Right ventricle myocardium superior (tissue), 1 donor: Measurements from ENCODE around the gene TRPC4. TPM values are rescaled to one million over a fixed set of nuclear protein-coding genes. Genes with fewer than 3 reads are reported as not detected.
"Not testable (repeated sequence)": the region's sequence is repeated elsewhere in the genome, so short reads cannot be mapped to it uniquely, and the experiment has no call there.

Experiments
- ATAC-seq: fragments of 200-7000 bp; cut with Tn5 transposase; one replicate; pipeline ENCODE4 v1.9.1; 2020; ENCODE audit warnings: mild to moderate bottlenecking; ENCODE audit not compliant: poor library complexity
- DNase-seq: peaks from one replicate; pipeline ENCODE4 v3.0.0-alpha.2; 2020
- intact Hi-C: fragments of 100-400 bp; cut with DNase I; formaldehyde crosslinking; loops from one replicate; pipeline ENCODE4 v1.11.2; 2022
- total RNA-seq: library from RNA; stranded (reverse); fragmentation: NEBNext Ultra II Directional; extraction: Animal tissue kit (Norgen Biotek cat#: 25700); gene quantifications from one replicate; pipeline ENCODE4 v1.2.1, GENCODE V29; 2021
- donor health status: DM: no; HTN: yes; CAD: no; lungs with severe emphysema.

TRPC4 gene
- total RNA-seq, 1 donor from 2014 or later, result 2.3 TPM

DNA sequence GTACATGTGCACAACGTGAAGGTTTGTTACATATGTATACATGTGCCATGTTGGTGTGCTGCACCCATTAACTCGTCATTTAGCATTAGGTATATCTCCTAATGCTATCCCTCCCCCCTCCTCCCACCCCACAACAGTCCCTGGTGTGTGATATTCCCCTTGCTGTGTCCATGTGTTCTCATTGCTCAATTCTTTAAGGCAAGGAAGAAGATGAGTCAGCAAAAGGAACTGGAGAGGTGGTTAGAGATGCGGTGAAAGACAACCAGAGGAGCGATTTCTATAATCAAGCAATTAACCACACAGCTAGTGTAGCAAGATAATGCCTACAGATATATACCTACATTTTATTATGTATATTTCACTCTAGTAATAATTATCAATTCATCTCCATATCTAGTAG is 280.2 kb downstream of the TRPC4 start:
- ATAC-seq, intact Hi-C loops, DNase-seq: not testable (repeated sequence)

DNA sequence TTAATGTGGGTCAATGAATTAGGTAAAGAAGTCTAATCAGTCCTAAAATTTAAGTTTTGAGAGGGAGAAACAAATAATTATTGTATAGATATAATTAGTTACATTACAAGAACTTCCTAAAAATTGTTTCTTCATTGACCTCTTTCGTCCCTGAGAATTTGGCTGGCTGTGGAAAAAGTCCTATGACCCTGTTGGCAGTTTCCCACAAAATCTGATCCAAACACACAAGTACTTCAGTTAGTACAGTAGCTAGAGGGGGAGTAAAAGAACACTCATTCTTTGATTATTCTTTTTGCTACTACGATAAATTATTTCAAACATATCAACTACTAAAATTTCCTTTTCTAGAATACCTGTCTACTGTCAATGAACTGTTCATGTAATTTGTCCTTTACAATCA is 282.3 kb downstream of the TRPC4 start:
- intact Hi-C loops, result no loop called here
- peak; percentile 53 for ATAC-seq
- no peak for DNase-seq
